ENCODE results near the gene TEAD1.

TEAD1 gene

DNA sequence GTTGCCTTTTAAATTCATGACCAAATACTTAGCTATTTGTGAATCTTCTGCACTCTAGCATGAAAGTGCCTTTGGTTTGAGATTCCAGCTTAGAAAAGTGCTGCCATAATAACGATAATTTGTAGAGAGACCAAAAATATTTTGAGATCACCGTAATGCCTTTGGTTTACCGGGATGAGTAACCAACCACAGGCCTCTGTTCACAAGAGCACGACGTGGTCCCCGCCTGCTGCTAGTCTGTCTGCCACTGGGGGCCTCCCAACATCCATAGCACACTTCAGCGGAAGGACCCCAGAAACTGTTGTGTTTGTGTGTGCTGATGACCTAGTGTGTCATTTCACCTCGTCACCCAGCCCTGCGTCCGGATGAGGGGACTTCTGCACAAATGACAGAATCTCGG lies 267.9 kb downstream of the TEAD1 start:
- no peak overlapping the region for H3K4me3 ChIP-seq (replicated peaks in 1 of 2; ENCODE audit: low read depth in 2 of 2, low read length in 2 of 2)
- no peak for DNase-seq (ENCODE audit: low read depth in 2 of 2)
- TF ChIP-seq, protein P1, sequence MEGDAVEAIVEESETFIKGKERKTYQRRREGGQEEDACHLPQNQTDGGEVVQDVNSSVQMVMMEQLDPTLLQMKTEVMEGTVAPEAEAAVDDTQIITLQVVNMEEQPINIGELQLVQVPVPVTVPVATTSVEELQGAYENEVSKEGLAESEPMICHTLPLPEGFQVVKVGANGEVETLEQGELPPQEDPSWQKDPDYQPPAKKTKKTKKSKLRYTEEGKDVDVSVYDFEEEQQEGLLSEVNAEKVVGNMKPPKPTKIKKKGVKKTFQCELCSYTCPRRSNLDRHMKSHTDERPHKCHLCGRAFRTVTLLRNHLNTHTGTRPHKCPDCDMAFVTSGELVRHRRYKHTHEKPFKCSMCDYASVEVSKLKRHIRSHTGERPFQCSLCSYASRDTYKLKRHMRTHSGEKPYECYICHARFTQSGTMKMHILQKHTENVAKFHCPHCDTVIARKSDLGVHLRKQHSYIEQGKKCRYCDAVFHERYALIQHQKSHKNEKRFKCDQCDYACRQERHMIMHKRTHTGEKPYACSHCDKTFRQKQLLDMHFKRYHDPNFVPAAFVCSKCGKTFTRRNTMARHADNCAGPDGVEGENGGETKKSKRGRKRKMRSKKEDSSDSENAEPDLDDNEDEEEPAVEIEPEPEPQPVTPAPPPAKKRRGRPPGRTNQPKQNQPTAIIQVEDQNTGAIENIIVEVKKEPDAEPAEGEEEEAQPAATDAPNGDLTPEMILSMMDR (IDR thresholded peaks at IDR 0.05; ENCODE audit: low read depth, low read length) = no peak

GRCh38 chr11:12943311-12943710 lies 269.1 kb downstream of the TEAD1 start:
- TF ChIP-seq, protein P1 (IDR thresholded peaks at IDR 0.05; ENCODE audit: low read depth, low read length) = no peak
- no peak overlapping the region for H3K4me3 ChIP-seq (replicated peaks in 1 of 2; ENCODE audit: low read depth in 2 of 2, low read length in 2 of 2)
- no peak for DNase-seq (ENCODE audit: low read depth in 2 of 2)

GRCh38 chr11:12944889-12945288 lies 270.7 kb downstream of the TEAD1 start:
- TF ChIP-seq, protein P1 (IDR thresholded peaks at IDR 0.05; ENCODE audit: low read depth, low read length) = no peak
- no peak for DNase-seq (ENCODE audit: low read depth in 2 of 2)
- no peak overlapping the region for H3K4me3 ChIP-seq (replicated peaks in 1 of 2; ENCODE audit: low read depth in 2 of 2, low read length in 2 of 2)

GRCh38 chr11:12949453-12949852 lies 275.2 kb downstream of the TEAD1 start:
- H3K4me3 ChIP-seq (replicated peaks in 1 of 2; ENCODE audit: low read depth in 2 of 2, low read length in 2 of 2) = no peak overlapping the region
- TF ChIP-seq, protein P1 (IDR thresholded peaks at IDR 0.05; ENCODE audit: low read depth, low read length) = no peak

DNA sequence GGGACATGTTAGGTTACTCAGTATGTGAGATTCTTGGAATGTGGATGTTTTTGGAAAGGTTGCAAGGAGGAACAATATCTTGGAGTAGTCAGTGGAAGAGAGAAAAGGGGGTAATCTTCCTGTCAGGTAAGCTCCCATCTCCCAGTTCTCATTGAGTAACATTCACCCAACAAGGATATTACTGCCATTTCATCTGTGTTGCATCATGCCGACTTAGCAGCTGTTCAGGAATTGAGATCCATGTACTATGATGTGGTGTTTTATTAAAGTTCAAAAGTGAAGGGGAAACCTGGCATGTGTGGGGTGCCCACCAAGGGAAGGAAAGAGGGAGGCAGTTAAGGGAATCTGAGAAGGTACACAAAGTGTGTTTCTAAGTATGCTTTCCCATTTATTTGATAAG lies 276.4 kb downstream of the TEAD1 start:
- TF ChIP-seq, protein P1 (IDR thresholded peaks at IDR 0.05; ENCODE audit: low read depth, low read length) = no peak
- no peak overlapping the region for H3K4me3 ChIP-seq (replicated peaks in 1 of 2; ENCODE audit: low read depth in 2 of 2, low read length in 2 of 2)
- peak in 1 of 2 donors; percentile 40 for DNase-seq (ENCODE audit: low read depth in 2 of 2)

More at GRCh38 chr11:12949453-12949852, 275.2 kb downstream of the TEAD1 start:
- no peak for DNase-seq (ENCODE audit: low read depth in 2 of 2)

DNA sequence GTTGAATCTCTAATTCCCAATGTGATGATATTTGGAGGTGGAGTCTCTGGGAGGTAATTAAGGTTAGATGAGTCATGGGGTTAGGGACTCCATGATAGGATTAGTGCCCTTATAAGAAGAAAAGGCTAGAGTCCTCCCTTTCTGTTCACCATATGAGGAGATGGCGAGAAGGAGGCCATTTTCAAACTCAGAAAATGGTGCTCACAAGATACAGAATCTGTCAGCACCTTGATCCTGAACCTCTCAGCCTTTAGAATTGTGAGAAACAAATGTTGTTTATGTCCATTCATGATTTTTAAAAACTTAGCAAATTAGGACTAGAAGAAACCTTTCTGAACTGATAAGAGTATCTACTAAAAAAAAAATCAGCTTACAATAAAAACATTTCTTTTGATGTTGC lies 277.2 kb downstream of the TEAD1 start:
- TF ChIP-seq, protein P1 (IDR thresholded peaks at IDR 0.05; ENCODE audit: low read depth, low read length) = no peak
- DNase-seq (ENCODE audit: low read depth in 2 of 2) = no peak
- no peak overlapping the region for H3K4me3 ChIP-seq (replicated peaks in 1 of 2; ENCODE audit: low read depth in 2 of 2, low read length in 2 of 2)

GRCh38 chr11:12952094-12952493 lies 277.9 kb downstream of the TEAD1 start:
- H3K4me3 ChIP-seq (replicated peaks in 1 of 2; ENCODE audit: low read depth in 2 of 2, low read length in 2 of 2) = no peak overlapping the region
- TF ChIP-seq, protein P1 (IDR thresholded peaks at IDR 0.05; ENCODE audit: low read depth, low read length) = no peak
- DNase-seq (ENCODE audit: low read depth in 2 of 2) = no peak

All from cardiac fibroblast (primary cell).